ENCODE measurements around the gene YIPF5.

DNA sequence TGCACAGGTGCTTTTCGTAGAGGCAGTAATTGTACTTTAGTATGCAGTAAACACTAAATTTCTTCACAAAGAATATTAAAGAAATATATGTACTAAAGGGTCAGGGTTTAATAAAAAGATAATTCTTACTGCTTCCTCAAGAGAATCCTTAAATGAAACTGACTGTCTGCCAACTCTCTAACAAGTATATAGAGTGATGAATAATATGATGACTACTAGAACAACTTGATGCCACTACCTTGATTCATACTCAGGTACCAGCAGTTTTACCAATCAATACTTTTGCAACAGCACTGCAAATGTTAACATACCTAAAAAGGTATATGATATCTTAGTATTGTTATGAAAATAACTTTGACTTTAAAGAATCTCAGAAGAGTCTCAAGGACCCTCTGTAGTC, 3.8 kb downstream of the YIPF5 start:
- TF ChIP-seq RCOR1 (IDR thresholded peaks at IDR 0.05; ENCODE audit: insufficient replicate concordance, low read length) (no peak), POLR2A (IDR thresholded peaks at IDR 0.05; ENCODE audit: low read depth, low read length) (no peak), MAZ (IDR thresholded peaks at IDR 0.05; ENCODE audit: borderline replicate concordance, low read depth, low read length) (no peak), MXI1 (IDR thresholded peaks at IDR 0.05; ENCODE audit: borderline replicate concordance, low read depth, low read length) (no peak), SMC3 (IDR thresholded peaks at IDR 0.05; ENCODE audit: low read depth, low read length) (no peak), CEBPB (IDR thresholded peaks at IDR 0.05; ENCODE audit: low read depth, low read length) (no peak), CHD1 (IDR thresholded peaks at IDR 0.05; ENCODE audit: low read depth, low read length) (no peak)
- TF ChIP-seq, protein P1, sequence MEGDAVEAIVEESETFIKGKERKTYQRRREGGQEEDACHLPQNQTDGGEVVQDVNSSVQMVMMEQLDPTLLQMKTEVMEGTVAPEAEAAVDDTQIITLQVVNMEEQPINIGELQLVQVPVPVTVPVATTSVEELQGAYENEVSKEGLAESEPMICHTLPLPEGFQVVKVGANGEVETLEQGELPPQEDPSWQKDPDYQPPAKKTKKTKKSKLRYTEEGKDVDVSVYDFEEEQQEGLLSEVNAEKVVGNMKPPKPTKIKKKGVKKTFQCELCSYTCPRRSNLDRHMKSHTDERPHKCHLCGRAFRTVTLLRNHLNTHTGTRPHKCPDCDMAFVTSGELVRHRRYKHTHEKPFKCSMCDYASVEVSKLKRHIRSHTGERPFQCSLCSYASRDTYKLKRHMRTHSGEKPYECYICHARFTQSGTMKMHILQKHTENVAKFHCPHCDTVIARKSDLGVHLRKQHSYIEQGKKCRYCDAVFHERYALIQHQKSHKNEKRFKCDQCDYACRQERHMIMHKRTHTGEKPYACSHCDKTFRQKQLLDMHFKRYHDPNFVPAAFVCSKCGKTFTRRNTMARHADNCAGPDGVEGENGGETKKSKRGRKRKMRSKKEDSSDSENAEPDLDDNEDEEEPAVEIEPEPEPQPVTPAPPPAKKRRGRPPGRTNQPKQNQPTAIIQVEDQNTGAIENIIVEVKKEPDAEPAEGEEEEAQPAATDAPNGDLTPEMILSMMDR (conservative IDR thresholded peaks at IDR 0.05; ENCODE audit: low read depth, low read length): no peak

All from IMR-90 (cell line).